GM12878 (cell line): ENCODE data around the gene DUOXA1. TPM values are rescaled to one million over a fixed set of nuclear protein-coding genes. Genes with fewer than 3 reads are reported as not detected.

Experiments used
- ATAC-seq: fragments of 200-7000 bp; cut with Tn5 transposase; 3 replicates; pipeline ENCODE4 v1.9.1; 2020; ENCODE audit warnings: mild to moderate bottlenecking, moderate library complexity
- BruUV-seq: library from RNA; stranded (reverse); fragments of 400-500 nt; replicated peaks from 2 replicates; lab custom pipeline; 2021; lab: Mats Ljungman, UMichigan
- CTCF ChIA-PET: fragments of 300-600 bp; sonication (Branson Sonifier 250); formaldehyde crosslinking; extraction: SDS; loops from one replicate; lab custom pipeline; 2021; ENCODE audit warnings: inconsistent platforms; lab: Yijun Ruan, JAX
- POLR2A ChIA-PET: fragments of 350-600 bp; formaldehyde crosslinking; extraction: SDS; loops from one replicate; lab custom pipeline; 2021; ENCODE audit warnings: inconsistent platforms; lab: Charles Lee
- RAD21 ChIA-PET: fragments of 300-600 bp; sonication (Branson Sonifier 250); formaldehyde crosslinking; loops from one replicate; lab custom pipeline; 2023; ENCODE audit warnings: antibody characterized with exemption; ENCODE audit not compliant: unreplicated experiment; lab: Charles Lee
- SMC1A ChIA-PET: fragments of 300-600 bp; sonication (Branson Sonifier 250); formaldehyde crosslinking; loops from one replicate; lab custom pipeline; 2023; ENCODE audit not compliant: unreplicated experiment, uncharacterized antibody; lab: Charles Lee
- DNase-seq: peaks from one replicate; pipeline ENCODE4 v3.0.0-alpha.2; 2011; ENCODE audit warnings: low read depth, low spot score
- FAIRE-seq: peaks from 3 replicates; lab custom pipeline; 2011; peaks lifted over from hg19 to GRCh38; lab: Jason Lieb, UNC
- H2AFZ ChIP-seq: 2 replicates; pipeline ENCODE4 v1.6.0; 2011; ENCODE audit warnings: low read depth, low read length, control low read depth; ENCODE audit not compliant: control insufficient read depth
- H3K27ac ChIP-seq: 2 replicates; pipeline ENCODE4 v1.5.1; 2011; ENCODE audit warnings: control low read depth; ENCODE audit not compliant: control insufficient read depth, insufficient read depth
- H3K27me3 ChIP-seq, 2 experiments: replicated peaks in 1 of 2; 2 replicates each; pipeline versions ENCODE4 v1.6.0 to v1.6.1; 2011; ENCODE audit warnings: low read length in 1 of 2; ENCODE audit not compliant: control insufficient read depth in 2 of 2, insufficient read depth in 2 of 2
- H3K36me3 ChIP-seq, 2 experiments: 2 replicates each; pipeline ENCODE4 v1.5.1; 2011; ENCODE audit warnings: low read length in 1 of 2; ENCODE audit not compliant: control insufficient read depth in 2 of 2, insufficient read depth in 2 of 2
- H3K4me1 ChIP-seq: 2 replicates; pipeline ENCODE4 v1.6.1; 2011; ENCODE audit warnings: mild to moderate bottlenecking, low read length, moderate library complexity, mixed read lengths; ENCODE audit not compliant: control insufficient read depth, insufficient read depth
- H3K4me2 ChIP-seq: 2 replicates; pipeline ENCODE4 v1.6.0; 2011; ENCODE audit warnings: control low read depth; ENCODE audit not compliant: control insufficient read depth, insufficient read depth
- H3K4me3 ChIP-seq: fragments of 200-600 bp; sonication (generic); 2 replicates; pipeline ENCODE4 v1.5.1; 2016
- H3K79me2 ChIP-seq: 2 replicates; pipeline ENCODE4 v1.6.0; 2011; ENCODE audit warnings: low read length; ENCODE audit not compliant: control insufficient read depth, insufficient read depth
- H3K9ac ChIP-seq: 2 replicates; pipeline ENCODE4 v1.8.0; 2011; ENCODE audit warnings: low read length, control low read depth, mixed read lengths; ENCODE audit not compliant: control insufficient read depth, insufficient read depth
- H3K9me3 ChIP-seq: replicated peaks from 3 replicates; pipeline ENCODE4 v1.5.1; 2011; ENCODE audit warnings: mild to moderate bottlenecking, low read length; ENCODE audit not compliant: control insufficient read depth, insufficient read depth
- H4K20me1 ChIP-seq: 2 replicates; pipeline ENCODE4 v1.6.0; 2011; ENCODE audit not compliant: control insufficient read depth, insufficient read depth
- ATF7 ChIP-seq: fragments of 450-650 bp; IDR thresholded peaks from 2 replicates; pipeline ENCODE4 v1.6.1; 2016; ENCODE audit warnings: low read depth, mild to moderate bottlenecking
- CTCF ChIP-seq, 3 experiments: IDR thresholded peaks in 2 of 3; conservative IDR thresholded peaks in 1 of 3; 2 replicates each; pipeline ENCODE4 v1.5.1; 2011; ENCODE audit warnings: low read depth in 3 of 3, low read length in 3 of 3, mild to moderate bottlenecking in 3 of 3, control low read depth in 2 of 3, moderate library complexity in 2 of 3, inconsistent platforms in 1 of 3, mixed read lengths in 1 of 3; ENCODE audit not compliant: control insufficient read depth in 2 of 3, insufficient read depth in 1 of 3; ENCODE audit errors: extremely low read depth in 1 of 3
- ESRRA ChIP-seq: IDR thresholded peaks from 2 replicates; pipeline ENCODE4 v1.6.1; 2012; ENCODE audit warnings: mild to moderate bottlenecking, low read length, improper control_type of control experiment
- HDAC2 ChIP-seq: fragments of 200-600 bp; sonication (generic); IDR thresholded peaks from 2 replicates; pipeline ENCODE4 v1.6.1; 2017
- IRF4 ChIP-seq: IDR thresholded peaks from 2 replicates; pipeline ENCODE4 v1.6.1; 2011; ENCODE audit warnings: low read depth, low read length
- POLR2AphosphoS5 ChIP-seq: IDR thresholded peaks from 2 replicates; pipeline ENCODE4 v1.6.1; 2011; ENCODE audit warnings: mild to moderate bottlenecking, low read length, inconsistent platforms
- PRDM15 ChIP-seq: fragments of 450-650 bp; formaldehyde crosslinking; IDR thresholded peaks from 2 replicates; pipeline ENCODE4 v1.4.0; 2020; ENCODE audit warnings: mild to moderate bottlenecking, moderate library complexity
- RELA ChIP-seq: fragments of 450-650 bp; IDR thresholded peaks from 2 replicates; pipeline ENCODE4 v1.8.0; 2014; ENCODE audit warnings: borderline replicate concordance; ENCODE audit not compliant: partially characterized antibody
- RFX5 ChIP-seq: IDR thresholded peaks from 2 replicates; pipeline ENCODE4 v1.6.1; 2011; ENCODE audit warnings: low read depth, low read length, improper control_type of control experiment
- SRF ChIP-seq, 2 experiments: IDR thresholded peaks; 2 replicates each; pipeline ENCODE4 v1.6.1; 2011; ENCODE audit warnings: low read depth in 2 of 2, low read length in 2 of 2, mild to moderate bottlenecking in 1 of 2, moderate library complexity in 1 of 2
- TCF7 ChIP-seq: IDR thresholded peaks from 2 replicates; pipeline ENCODE4 v1.6.1; 2014; ENCODE audit warnings: antibody characterized with exemption, borderline replicate concordance
- USF1 ChIP-seq: IDR thresholded peaks from 2 replicates; pipeline ENCODE4 v1.6.1; 2011; ENCODE audit warnings: borderline replicate concordance, low read depth, mild to moderate bottlenecking, moderate library complexity, mixed read lengths, low read length; ENCODE audit not compliant: insufficient read depth; ENCODE audit errors: extremely low read length
- USF2 ChIP-seq: IDR thresholded peaks from 2 replicates; pipeline ENCODE4 v1.6.1; 2011; ENCODE audit warnings: low read depth, low read length, improper control_type of control experiment, borderline replicate concordance
- WGBS: methylation state at CpG from one replicate; pipeline ENCODE4 v1.1.6; 2016; ENCODE audit warnings: low lambda C conversion rate; ENCODE audit not compliant: insufficient replicate concordance, insufficient coverage; ENCODE audit errors: missing lambda C conversion rate; 5-methylcytosine and 5-hydroxymethylcytosine counted together
- in situ Hi-C: fragments of 300-500 bp; cut with MboI; formaldehyde crosslinking; loops from 9 replicates; pipeline ENCODE4 v1.14.3; 2018; ENCODE audit warnings: mixed read lengths
- intact Hi-C: fragments of 100-400 bp; cut with micrococcal nuclease; formaldehyde crosslinking; loops from one replicate; pipeline ENCODE4 v1.14.2; 2022; ENCODE audit not compliant: unreplicated experiment
- polyA plus RNA-seq, 11 experiments: library from polyadenylated mRNA; depleted of rRNA in 4 of 11; unstranded in 6 of 11; stranded (reverse) in 5 of 11; fragments of >200 nt; fragmentation: Nextera tagmentation in 4 of 11; fragmentation: Illumina TruSeq in 1 of 11; extraction: Ambion mirVana in 4 of 11; extraction: Trizol in 1 of 11; gene quantifications; 1 replicate in 1 of 11; 2 replicates in 10 of 11; pipeline versions ENCODE4 v1.2.1 to v1.2.3, GENCODE V29; 2011 to 2016; ENCODE audit warnings: inconsistent platforms in 2 of 11, missing spikeins in 2 of 11, low read depth in 1 of 11
- total RNA-seq, 4 experiments: library from RNA; depleted of rRNA in 3 of 4; stranded (reverse); fragments of >200 nt in 3 of 4; fragmentation: Illumina TruSeq in 1 of 4; extraction: Trizol in 1 of 4; gene quantifications; 2 replicates each; pipeline versions ENCODE4 v1.2.1 to v1.2.3, GENCODE V29; 2013 to 2021

Gene DUOXA1
- total and polyA plus RNA-seq, 10 of the 15 experiments (the other 5 are each of a cell fraction or from before 2014, with no cell fraction given) = 0.08 TPM; not detected in 9

- TF ChIP-seq USF1 (no peak), USF2 (no peak), CTCF (IDR thresholded peaks at IDR 0.05 in 2 of 3, conservative IDR thresholded peaks at IDR 0.05 in 1 of 3; ENCODE audit: control insufficient read depth in 2 of 3, extremely low read depth in 1 of 3, insufficient read depth in 1 of 3, low read depth in 3 of 3, low read length in 3 of 3) (no peak), ATF7 (no peak), HDAC2 (no peak)
Observed at GRCh38 chr15:45174577-45174976, 44.9 kb upstream of the DUOXA1 start (continued).

GRCh38 chr15:45174069-45174468, 44.4 kb upstream of the DUOXA1 start:
- SMC1A ChIA-PET = no interaction called here
- H3K4me2 ChIP-seq = no peak overlapping the region
- H3K4me1 ChIP-seq = peaks cover 5% of the 10 kb centered on the region
- H3K4me3 ChIP-seq = no peak overlapping the region
- intact Hi-C loops = no loop called here
- H3K36me3 ChIP-seq = no peaks in the 10 kb centered on the region
- POLR2A ChIA-PET = no interaction called here
- ATAC-seq (no peak), FAIRE-seq (no peak), DNase-seq (no peak)
- in situ Hi-C loops = loop anchor here (10.0 kb wide), 1 partner anchor 59 kb away; the partner anchor contains the start of genes DUOX2 and DUOXA2
- RAD21 ChIA-PET = no interaction called here
- no peaks in the 10 kb centered on the region for H3K79me2 ChIP-seq
- H3K9me3 ChIP-seq = no peaks in the 10 kb centered on the region
- whole genome bisulfite sequencing = 20% methylated on average over 6 of the region's 6 CpGs
- no peaks in the 10 kb centered on the region for H4K20me1 ChIP-seq
- BruUV-seq = no TSS peak
- H2AFZ ChIP-seq = no peak overlapping the region
- no peaks in the 10 kb centered on the region for H3K27me3 ChIP-seq
- no peak overlapping the region for H3K27ac ChIP-seq
- CTCF ChIA-PET = interaction anchor here (1.1 kb wide), 1 partner anchor 31 kb away, joined by 4 read pairs; no protein-coding TSS in a partner anchor
- no peak overlapping the region for H3K9ac ChIP-seq
- TF ChIP-seq ESRRA (no peak), POLR2AphosphoS5 (no peak), SRF (IDR thresholded peaks at IDR 0.05; ENCODE audit: low read depth in 2 of 2, low read length in 2 of 2) (no peak), TCF7 (no peak), RELA (no peak), RFX5 (no peak), PRDM15 (CRISPR knock-in tag) (no peak), IRF4 (no peak)
